Measurements from ENCODE around the gene SLC17A2.
A peak's percentile ranks its signal among the peaks of the same experiment; 100 is the strongest.

GRCh38 chr6:25889877-25890853 lies 40.3 kb downstream of the SLC17A2 start:
- TF ChIP-seq, protein P1, sequence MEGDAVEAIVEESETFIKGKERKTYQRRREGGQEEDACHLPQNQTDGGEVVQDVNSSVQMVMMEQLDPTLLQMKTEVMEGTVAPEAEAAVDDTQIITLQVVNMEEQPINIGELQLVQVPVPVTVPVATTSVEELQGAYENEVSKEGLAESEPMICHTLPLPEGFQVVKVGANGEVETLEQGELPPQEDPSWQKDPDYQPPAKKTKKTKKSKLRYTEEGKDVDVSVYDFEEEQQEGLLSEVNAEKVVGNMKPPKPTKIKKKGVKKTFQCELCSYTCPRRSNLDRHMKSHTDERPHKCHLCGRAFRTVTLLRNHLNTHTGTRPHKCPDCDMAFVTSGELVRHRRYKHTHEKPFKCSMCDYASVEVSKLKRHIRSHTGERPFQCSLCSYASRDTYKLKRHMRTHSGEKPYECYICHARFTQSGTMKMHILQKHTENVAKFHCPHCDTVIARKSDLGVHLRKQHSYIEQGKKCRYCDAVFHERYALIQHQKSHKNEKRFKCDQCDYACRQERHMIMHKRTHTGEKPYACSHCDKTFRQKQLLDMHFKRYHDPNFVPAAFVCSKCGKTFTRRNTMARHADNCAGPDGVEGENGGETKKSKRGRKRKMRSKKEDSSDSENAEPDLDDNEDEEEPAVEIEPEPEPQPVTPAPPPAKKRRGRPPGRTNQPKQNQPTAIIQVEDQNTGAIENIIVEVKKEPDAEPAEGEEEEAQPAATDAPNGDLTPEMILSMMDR (IDR thresholded peaks at IDR 0.05 in 8 of 11, conservative IDR thresholded peaks at IDR 0.05 in 3 of 11), result peak in 4 of 11 experiments; percentile 12 to 33 (median 24)
- TF ChIP-seq POLR2AphosphoS5 (IDR thresholded peaks at IDR 0.05), result no peak

All from spleen (tissue), 7 donors.